LNCaP clone FGC (cell line): ENCODE measurements around the gene KRT81.
"Not testable (repeated sequence)": the region's sequence is repeated elsewhere in the genome, so short reads cannot be mapped to it uniquely, and the experiment has no call there.

Experiments used
- DNase-seq: peaks from one replicate; pipeline ENCODE4 v3.0.0-alpha.2; 2011; ENCODE audit warnings: low read depth
- H3K4me3 ChIP-seq: 2 replicates; pipeline ENCODE4 v1.5.1; 2011; ENCODE audit warnings: mild to moderate bottlenecking, low read depth, low read length, control low read depth
- TF ChIP-seq, protein P1 (sequence below): IDR thresholded peaks from 2 replicates; pipeline ENCODE4 v1.5.1; 2012; ENCODE audit warnings: mild to moderate bottlenecking; ENCODE audit not compliant: control insufficient read depth, insufficient read depth; ENCODE audit errors: extremely low read depth

The KRT81 gene

GRCh38 chr12:52307836-52308805 is 16.8 kb upstream of the KRT81 start:
- TF ChIP-seq, protein P1, sequence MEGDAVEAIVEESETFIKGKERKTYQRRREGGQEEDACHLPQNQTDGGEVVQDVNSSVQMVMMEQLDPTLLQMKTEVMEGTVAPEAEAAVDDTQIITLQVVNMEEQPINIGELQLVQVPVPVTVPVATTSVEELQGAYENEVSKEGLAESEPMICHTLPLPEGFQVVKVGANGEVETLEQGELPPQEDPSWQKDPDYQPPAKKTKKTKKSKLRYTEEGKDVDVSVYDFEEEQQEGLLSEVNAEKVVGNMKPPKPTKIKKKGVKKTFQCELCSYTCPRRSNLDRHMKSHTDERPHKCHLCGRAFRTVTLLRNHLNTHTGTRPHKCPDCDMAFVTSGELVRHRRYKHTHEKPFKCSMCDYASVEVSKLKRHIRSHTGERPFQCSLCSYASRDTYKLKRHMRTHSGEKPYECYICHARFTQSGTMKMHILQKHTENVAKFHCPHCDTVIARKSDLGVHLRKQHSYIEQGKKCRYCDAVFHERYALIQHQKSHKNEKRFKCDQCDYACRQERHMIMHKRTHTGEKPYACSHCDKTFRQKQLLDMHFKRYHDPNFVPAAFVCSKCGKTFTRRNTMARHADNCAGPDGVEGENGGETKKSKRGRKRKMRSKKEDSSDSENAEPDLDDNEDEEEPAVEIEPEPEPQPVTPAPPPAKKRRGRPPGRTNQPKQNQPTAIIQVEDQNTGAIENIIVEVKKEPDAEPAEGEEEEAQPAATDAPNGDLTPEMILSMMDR, result no peak
- no peak for DNase-seq
- H3K4me3 ChIP-seq, result peak overlapping the region; percentile 23; the same call in 1 of the 2 replicates

DNA sequence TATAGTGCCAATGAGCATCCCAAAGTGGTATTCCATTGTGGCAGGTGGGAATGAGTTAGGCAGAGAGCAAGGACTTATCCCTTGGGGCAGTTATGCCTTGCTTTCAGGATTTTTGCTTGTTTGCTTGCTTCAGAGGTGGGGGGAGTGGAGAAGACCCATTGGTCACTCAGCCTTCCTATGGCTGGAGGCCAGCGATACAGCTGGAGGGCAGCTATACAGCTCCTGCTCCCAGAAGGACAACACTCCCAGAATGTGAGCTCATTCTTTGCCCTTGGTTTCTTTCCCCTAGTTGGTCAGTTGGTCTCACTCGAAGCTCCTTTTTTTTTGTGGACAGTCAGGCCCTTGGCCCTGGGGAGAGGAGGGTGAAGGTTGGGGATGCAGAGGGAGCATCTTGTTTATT is 15.4 kb upstream of the KRT81 start:
- H3K4me3 ChIP-seq, result no peak overlapping the region
- DNase-seq, result no peak
- TF ChIP-seq, protein P1, result no peak

DNA sequence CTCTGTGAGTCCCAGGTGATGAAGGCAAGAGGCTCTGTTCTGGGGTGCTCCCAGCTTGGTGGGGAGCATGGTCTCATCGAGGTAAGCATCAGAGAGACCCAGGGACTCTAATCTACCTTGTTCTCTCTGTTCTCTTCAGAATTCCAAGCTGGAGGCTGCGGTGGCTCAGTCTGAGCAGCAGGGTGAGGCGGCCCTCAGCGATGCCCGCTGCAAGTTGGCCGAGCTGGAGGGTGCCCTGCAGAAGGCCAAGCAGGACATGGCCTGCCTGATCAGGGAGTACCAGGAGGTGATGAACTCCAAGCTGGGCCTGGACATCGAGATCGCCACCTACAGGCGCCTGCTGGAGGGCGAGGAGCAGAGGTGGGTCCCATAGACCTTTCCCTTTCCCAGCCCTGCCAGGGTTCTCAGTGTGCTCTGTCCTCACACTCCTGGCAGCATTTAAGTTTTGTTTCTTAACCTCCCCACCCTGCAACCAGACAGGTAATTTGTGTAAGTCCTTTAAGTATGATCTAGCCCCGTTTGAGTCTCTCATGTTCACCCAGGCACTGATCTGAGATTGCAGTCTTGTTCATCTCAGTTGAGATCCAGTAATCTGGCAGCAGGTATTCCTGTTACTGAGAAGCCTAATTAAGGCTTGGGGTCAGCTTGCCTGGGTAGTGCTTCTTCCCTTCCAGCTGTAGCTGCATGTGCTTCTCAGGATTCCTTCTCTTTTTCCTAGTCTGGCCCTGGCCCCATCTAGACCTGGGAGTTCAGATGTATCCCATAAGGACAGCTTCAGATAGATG is 14.8 kb upstream of the KRT81 start:
- H3K4me3 ChIP-seq, result no peak overlapping the region
- DNase-seq, result no peak
- TF ChIP-seq, protein P1, result peak; percentile 6; the same call in 1 of the 2 replicates

DNA sequence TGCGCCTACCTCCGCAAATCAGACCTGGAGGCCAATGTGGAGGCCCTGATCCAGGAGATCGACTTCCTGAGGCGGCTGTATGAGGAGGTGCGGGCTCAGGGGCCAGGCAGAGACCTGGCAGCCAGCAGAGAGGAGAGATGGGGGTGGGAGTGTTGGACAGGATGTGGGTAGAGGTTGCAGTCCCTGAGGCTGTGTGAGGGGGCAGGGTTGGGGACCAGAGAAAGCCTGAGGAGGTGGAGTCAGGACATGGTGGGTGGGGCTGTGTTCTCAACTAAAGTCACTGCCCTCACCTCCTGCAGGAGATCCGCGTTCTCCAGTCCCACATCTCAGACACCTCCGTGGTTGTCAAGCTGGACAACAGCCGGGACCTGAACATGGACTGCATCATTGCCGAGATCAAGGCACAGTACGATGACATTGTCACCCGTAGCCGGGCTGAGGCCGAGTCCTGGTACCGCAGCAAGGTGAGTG is 13.6 kb upstream of the KRT81 start:
- H3K4me3 ChIP-seq, DNase-seq: not testable (repeated sequence)

DNA sequence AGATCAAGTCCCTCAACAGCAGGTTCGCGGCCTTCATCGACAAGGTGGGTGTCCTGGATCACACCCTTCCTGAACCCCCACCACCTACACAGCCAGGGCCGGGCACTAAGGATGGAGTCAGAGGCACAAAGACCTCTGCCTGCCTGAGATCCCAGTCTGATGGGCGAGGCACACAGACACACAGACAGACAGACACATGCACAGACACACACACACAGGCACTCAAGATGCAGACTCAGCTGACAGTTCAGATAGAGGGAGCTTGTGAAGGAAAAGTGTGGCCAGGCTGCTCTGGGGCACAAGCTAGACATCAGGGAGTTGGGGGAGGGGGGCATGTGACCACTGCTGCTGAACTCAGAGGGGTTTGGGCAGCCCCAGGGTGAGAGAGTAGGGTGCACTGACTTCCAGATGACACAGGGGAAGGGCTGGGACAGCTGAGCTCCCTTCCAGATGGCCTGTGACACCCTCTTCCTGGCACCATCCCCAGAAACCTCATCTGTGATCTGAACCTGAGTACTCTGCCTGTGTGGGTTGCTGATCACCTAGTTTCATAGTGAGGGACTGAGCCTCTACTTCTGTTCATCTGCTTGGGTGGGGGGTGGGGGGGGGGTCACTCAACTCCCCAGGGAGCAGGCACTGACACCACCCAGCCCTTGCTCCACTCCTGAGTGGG is 11.0 kb upstream of the KRT81 start:
- H3K4me3 ChIP-seq, DNase-seq: not testable (repeated sequence)

- not testable (repeated sequence) for H3K4me3 ChIP-seq, DNase-seq
Measured at GRCh38 chr12:52301721-52302120, 10.4 kb upstream of the KRT81 start.

GRCh38 chr12:52300796-52301691 is 9.7 kb upstream of the KRT81 start:
- H3K4me3 ChIP-seq, result no peak overlapping the region
- no peak for DNase-seq
- TF ChIP-seq, protein P1, result no peak
